Measurements from ENCODE around the gene FOXD2. TPM values are rescaled to one million over a fixed set of nuclear protein-coding genes. Genes with fewer than 3 reads are reported as not detected.

Gene FOXD2
- total and polyA plus RNA-seq, 2 of the 4 experiments (the other 2 are of a cell fraction), result under 0.01 to 0.03 TPM

DNA sequence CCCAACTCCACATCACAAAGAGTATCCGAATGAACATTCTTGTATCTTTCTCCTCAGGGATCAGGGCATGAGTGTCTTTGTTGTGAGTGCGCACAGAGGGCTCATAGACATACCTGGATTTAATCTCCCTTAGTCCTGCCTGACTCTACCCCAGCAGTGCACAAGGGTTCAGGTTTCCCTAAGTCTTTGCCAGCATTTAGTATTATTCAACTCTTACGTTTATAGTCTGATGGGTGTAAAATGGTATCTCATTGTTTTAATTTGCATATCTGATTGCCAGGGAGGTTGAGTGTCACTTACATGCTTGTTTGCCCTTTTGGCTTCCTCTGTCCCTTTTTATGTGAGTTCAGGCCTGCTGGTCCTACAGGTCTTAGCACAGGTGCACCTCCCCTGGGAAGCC lies 49.5 kb downstream of the FOXD2 start:
- in situ Hi-C loops (cut with MboI; ENCODE audit: low sequenced_read_pairs), result no loop called here
- Histone ChIP-seq H2BK120ac (ENCODE audit: low read depth, low read length) (no peak overlapping the region), H4K91ac (ENCODE audit: insufficient read depth, low read depth, low read length) (no peak overlapping the region), H3K9ac (ENCODE audit: low read depth, low read length) (no peak overlapping the region), H3K56ac (ENCODE audit: extremely low read depth, insufficient read depth, low read length) (no peak overlapping the region), H3K4me3 (ENCODE audit: insufficient read depth, low read depth, low read length) (no peak overlapping the region), H2AK5ac (ENCODE audit: low read depth, low read length) (no peak overlapping the region), H3K4me1 (ENCODE audit: control insufficient read depth, insufficient read depth, low read length) (no peaks in the 10 kb centered on the region), H3K27me3 (ENCODE audit: control insufficient read depth, insufficient read depth, low read length) (peaks cover 1% of the 10 kb centered on the region), H3K14ac (replicated peaks; ENCODE audit: low read depth, low read length) (no peak overlapping the region), H3K27ac (ENCODE audit: insufficient read depth, low read length) (no peak overlapping the region), H4K8ac (ENCODE audit: low read depth in 2 of 2, low read length in 2 of 2) (no peak overlapping the region), H3K9me1 (ENCODE audit: insufficient read depth, low read length) (no peaks in the 10 kb centered on the region; the same call in 1 of the 2 replicates), H3K36me3 (ENCODE audit: control insufficient read depth, insufficient read depth, low read length) (no peaks in the 10 kb centered on the region), H3K4me2 (ENCODE audit: low read depth, low read length) (no peak overlapping the region), H2BK20ac (ENCODE audit: low read depth, low read length) (no peak overlapping the region), H3K23ac (ENCODE audit: low read depth, low read length) (no peak overlapping the region), H3K9me3 (ENCODE audit: control insufficient read depth, insufficient read depth, low read length) (no peaks in the 10 kb centered on the region), H4K20me1 (ENCODE audit: insufficient read depth, low read length) (no peaks in the 10 kb centered on the region; the same call in 1 of the 2 replicates), H4K5ac (ENCODE audit: low read depth, low read length) (no peak overlapping the region), H3K79me1 (ENCODE audit: low read depth in 1 of 2, low read length in 2 of 2) (no peaks in the 10 kb centered on the region), H2AK9ac (replicated peaks; ENCODE audit: low read depth, low read length, poor library complexity) (no peak overlapping the region), H2AFZ (replicated peaks; ENCODE audit: low read length, poor library complexity) (no peak overlapping the region), H2BK15ac (ENCODE audit: low read depth, low read length) (no peak overlapping the region), H3K4ac (ENCODE audit: low read depth, low read length) (no peak overlapping the region), H3K18ac (ENCODE audit: low read depth, low read length) (no peak overlapping the region), H2BK5ac (ENCODE audit: low read depth, low read length, poor library complexity, severe bottlenecking) (no peak overlapping the region)
- POLR2A ChIA-PET (ENCODE audit: unreplicated experiment), result no interaction called here
- dilution Hi-C loops (cut with HindIII; ENCODE audit: low sequenced_read_pairs, unreplicated experiment), result no loop called here
- TF ChIP-seq RFX5 (IDR thresholded peaks at IDR 0.05; ENCODE audit: low read depth, low read length) (no peak), CTCF (conservative IDR thresholded peaks at IDR 0.05; ENCODE audit: low read depth, low read length) (no peak), RAD21 (IDR thresholded peaks at IDR 0.05; ENCODE audit: low read length) (no peak), ELK1 (IDR thresholded peaks at IDR 0.05; ENCODE audit: borderline replicate concordance, low read depth, low read length) (no peak), MXI1 (IDR thresholded peaks at IDR 0.05; ENCODE audit: borderline replicate concordance, low read depth, low read length) (no peak), USF2 (IDR thresholded peaks at IDR 0.05; ENCODE audit: low read depth, low read length) (no peak), MAZ (IDR thresholded peaks at IDR 0.05; ENCODE audit: borderline replicate concordance, low read depth, low read length) (no peak), MAFK (IDR thresholded peaks at IDR 0.05; ENCODE audit: low read depth, low read length) (no peak), SMC3 (IDR thresholded peaks at IDR 0.05; ENCODE audit: low read depth, low read length) (no peak), FOS (IDR thresholded peaks at IDR 0.05; ENCODE audit: low read depth, low read length) (no peak)
- ATAC-seq (ENCODE audit: low read depth) (no peak), DNase-seq (no peak)
- CTCF ChIA-PET, result no interaction called here
- intact Hi-C loops (cut with micrococcal nuclease), result no loop called here
- BruUV-seq (replicated peaks), result no TSS peak
- no CpG with 5 or more reads among the region's 3 CpGs for WGBS, 2 experiments (ENCODE audit: extremely low coverage in 2 of 2, insufficient read length in 1 of 2)

Measured in IMR-90 (cell line).